Erythroblast (primary cell): ENCODE measurements around the gene ABCC9.
"Not testable (repeated sequence)": the region's sequence is repeated elsewhere in the genome, so short reads cannot be mapped to it uniquely, and the experiment has no call there.

ENCODE experiments used
- DNase-seq, 2 experiments: peaks; one replicate each; lab custom pipeline; 2025; lab: John Stamatoyannopoulos, UW
- GATA1 ChIP-seq: IDR thresholded peaks from 2 replicates; pipeline ENCODE4 v1.6.1; 2011; ENCODE audit warnings: low read depth, mild to moderate bottlenecking, control low read depth, low read length, moderate library complexity
- POLR2A ChIP-seq: IDR thresholded peaks from 2 replicates; pipeline ENCODE4 v1.6.1; 2011; ENCODE audit warnings: mild to moderate bottlenecking, low read length

The ABCC9 gene

GRCh38 chr12:21949036-21949435, 7.8 kb upstream of the ABCC9 start:
- no peak for DNase-seq
- TF ChIP-seq GATA1 (no peak), POLR2A (no peak)

- TF ChIP-seq GATA1 (no peak), POLR2A (no peak)
- DNase-seq, result no peak
These were observed 5.8 kb upstream of the ABCC9 start for GRCh38 chr12:21946983-21947382.

- TF ChIP-seq GATA1 (no peak), POLR2A (no peak)
- DNase-seq, result no peak
These were observed 3.8 kb upstream of the ABCC9 start for GRCh38 chr12:21945002-21945401.

GRCh38 chr12:21942377-21942703, 1.1 kb upstream of the ABCC9 start:
- TF ChIP-seq GATA1 (no peak), POLR2A (no peak)
- DNase-seq, result no peak

- TF ChIP-seq POLR2A (no peak), GATA1 (no peak)
- no peak for DNase-seq
These were observed 515 bp upstream of the ABCC9 start for GRCh38 chr12:21941506-21942376.

GRCh38 chr12:21939435-21939834, 1.8 kb downstream of the ABCC9 start:
- TF ChIP-seq POLR2A (no peak), GATA1 (no peak)
- DNase-seq, result no peak

GRCh38 chr12:21938879-21939278, 2.3 kb downstream of the ABCC9 start:
- no peak for TF ChIP-seq POLR2A
- DNase-seq, result no peak

GRCh38 chr12:21934173-21934572, 7.1 kb downstream of the ABCC9 start:
- TF ChIP-seq POLR2A (no peak), GATA1 (no peak)
- DNase-seq, result no peak

- no peak for DNase-seq
- TF ChIP-seq GATA1 (no peak), POLR2A (no peak)
These were observed 7.6 kb downstream of the ABCC9 start for GRCh38 chr12:21933656-21934055.

- DNase-seq, result not testable (repeated sequence)
These were observed 11.3 kb downstream of the ABCC9 start for GRCh38 chr12:21929972-21930371.

GRCh38 chr12:21925296-21925913, 15.8 kb downstream of the ABCC9 start:
- TF ChIP-seq GATA1 (no peak), POLR2A (no peak)
- no peak for DNase-seq

GRCh38 chr12:21921436-21921835, 19.8 kb downstream of the ABCC9 start:
- DNase-seq, result no peak
- TF ChIP-seq GATA1 (no peak), POLR2A (no peak)

GRCh38 chr12:21918456-21918855, 22.8 kb downstream of the ABCC9 start:
- TF ChIP-seq POLR2A, result no peak
- TF ChIP-seq GATA1, result no peak
- no peak for DNase-seq

GRCh38 chr12:21913823-21914222, 27.4 kb downstream of the ABCC9 start:
- TF ChIP-seq POLR2A (no peak), GATA1 (no peak)
- DNase-seq, result no peak

- no peak for DNase-seq
- TF ChIP-seq GATA1, result no peak
- TF ChIP-seq POLR2A, result no peak
These were observed 28.9 kb downstream of the ABCC9 start for GRCh38 chr12:21912318-21912717.
